PC-3 (cell line): ENCODE data around the gene DGCR2.

ENCODE experiments used
- CTCF ChIP-seq: fragments of 300-600 bp; sonication (generic); conservative IDR thresholded peaks from 2 replicates; pipeline ENCODE4 v1.5.1; 2017; ENCODE audit warnings: antibody characterized with exemption, low read depth, mild to moderate bottlenecking, low read length
- EZH2 ChIP-seq: fragments of 300-600 bp; sonication (generic); IDR thresholded peaks from one replicate; pipeline ENCODE4 v1.6.1; 2017; ENCODE audit warnings: antibody characterized with exemption, mild to moderate bottlenecking, low read length; ENCODE audit not compliant: unreplicated experiment

DNA sequence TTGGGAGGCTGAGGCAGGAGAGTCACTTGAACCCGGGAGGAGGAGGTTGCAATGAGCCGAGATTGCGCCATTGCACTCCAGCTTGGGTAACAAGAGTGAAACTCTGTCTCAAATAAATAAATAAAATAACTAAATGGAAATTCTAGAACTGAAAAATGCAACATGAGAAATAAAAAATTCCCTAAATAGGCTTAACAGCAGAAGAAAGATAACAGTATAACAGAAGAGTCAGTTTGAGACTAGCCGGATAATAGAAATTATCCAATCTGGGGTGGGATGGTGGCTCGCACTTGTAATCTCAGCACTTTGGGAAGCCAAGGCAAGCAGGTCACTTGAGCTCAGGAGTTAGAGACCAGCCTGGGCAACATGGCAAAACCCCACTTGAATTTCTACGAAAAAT lies 42.2 kb upstream of the DGCR2 start:
- no peak for TF ChIP-seq CTCF
- no peak for TF ChIP-seq EZH2
